ENCODE measurements around the gene ADGRE3. TPM values are rescaled to one million over a fixed set of nuclear protein-coding genes. Genes with fewer than 3 reads are reported as not detected.

The ADGRE3 gene
- total and polyA plus RNA-seq, 4 donors = 0.15 to 0.67 (median 0.22) TPM

DNA sequence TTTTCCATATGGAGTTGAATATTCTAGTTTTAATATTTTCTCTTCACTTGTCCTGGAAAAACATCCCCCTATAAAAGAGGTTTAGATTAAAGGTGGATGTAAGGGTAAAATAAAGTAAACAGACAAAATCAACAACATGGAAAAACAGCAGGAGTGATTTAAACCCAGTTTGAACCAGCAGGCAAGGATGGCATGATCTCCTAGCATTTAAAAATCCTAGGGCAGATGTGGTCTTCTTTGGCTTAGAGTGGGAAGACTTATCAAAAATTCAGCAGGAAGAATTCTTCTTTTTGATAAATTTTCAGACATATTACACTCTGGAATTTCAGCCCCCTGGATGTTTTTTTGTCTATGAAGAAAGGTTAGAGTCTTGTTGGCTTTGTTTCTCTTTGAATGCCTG is 55.2 kb downstream of the ADGRE3 start:
- peaks cover 2 to 14% (median 4%) of the 10 kb centered on the region in 4 donors for H3K9me3 ChIP-seq (ENCODE audit: control insufficient read depth in 4 of 4, low read length in 3 of 4)
- H3K4me1 ChIP-seq (ENCODE audit: control insufficient read depth in 4 of 4, insufficient read depth in 4 of 4, low read length in 3 of 4) = no peaks in the 10 kb centered on the region
- no peak for TF ChIP-seq RAD21 (IDR thresholded peaks at IDR 0.05)
- TF ChIP-seq, protein P1, sequence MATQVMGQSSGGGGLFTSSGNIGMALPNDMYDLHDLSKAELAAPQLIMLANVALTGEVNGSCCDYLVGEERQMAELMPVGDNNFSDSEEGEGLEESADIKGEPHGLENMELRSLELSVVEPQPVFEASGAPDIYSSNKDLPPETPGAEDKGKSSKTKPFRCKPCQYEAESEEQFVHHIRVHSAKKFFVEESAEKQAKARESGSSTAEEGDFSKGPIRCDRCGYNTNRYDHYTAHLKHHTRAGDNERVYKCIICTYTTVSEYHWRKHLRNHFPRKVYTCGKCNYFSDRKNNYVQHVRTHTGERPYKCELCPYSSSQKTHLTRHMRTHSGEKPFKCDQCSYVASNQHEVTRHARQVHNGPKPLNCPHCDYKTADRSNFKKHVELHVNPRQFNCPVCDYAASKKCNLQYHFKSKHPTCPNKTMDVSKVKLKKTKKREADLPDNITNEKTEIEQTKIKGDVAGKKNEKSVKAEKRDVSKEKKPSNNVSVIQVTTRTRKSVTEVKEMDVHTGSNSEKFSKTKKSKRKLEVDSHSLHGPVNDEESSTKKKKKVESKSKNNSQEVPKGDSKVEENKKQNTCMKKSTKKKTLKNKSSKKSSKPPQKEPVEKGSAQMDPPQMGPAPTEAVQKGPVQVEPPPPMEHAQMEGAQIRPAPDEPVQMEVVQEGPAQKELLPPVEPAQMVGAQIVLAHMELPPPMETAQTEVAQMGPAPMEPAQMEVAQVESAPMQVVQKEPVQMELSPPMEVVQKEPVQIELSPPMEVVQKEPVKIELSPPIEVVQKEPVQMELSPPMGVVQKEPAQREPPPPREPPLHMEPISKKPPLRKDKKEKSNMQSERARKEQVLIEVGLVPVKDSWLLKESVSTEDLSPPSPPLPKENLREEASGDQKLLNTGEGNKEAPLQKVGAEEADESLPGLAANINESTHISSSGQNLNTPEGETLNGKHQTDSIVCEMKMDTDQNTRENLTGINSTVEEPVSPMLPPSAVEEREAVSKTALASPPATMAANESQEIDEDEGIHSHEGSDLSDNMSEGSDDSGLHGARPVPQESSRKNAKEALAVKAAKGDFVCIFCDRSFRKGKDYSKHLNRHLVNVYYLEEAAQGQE (IDR thresholded peaks at IDR 0.05) = no peak
- TF ChIP-seq GABPA (IDR thresholded peaks at IDR 0.05 in 1 of 2, conservative IDR thresholded peaks at IDR 0.05 in 1 of 2) = no peak
- no peak for TF ChIP-seq HNF4G (IDR thresholded peaks at IDR 0.05)
- TF ChIP-seq EGR1 (IDR thresholded peaks at IDR 0.05; ENCODE audit: low read depth in 2 of 2) = no peak
- TF ChIP-seq RXRA (IDR thresholded peaks at IDR 0.05) = no peak
- TF ChIP-seq YY1 (IDR thresholded peaks at IDR 0.05) = no peak

DNA sequence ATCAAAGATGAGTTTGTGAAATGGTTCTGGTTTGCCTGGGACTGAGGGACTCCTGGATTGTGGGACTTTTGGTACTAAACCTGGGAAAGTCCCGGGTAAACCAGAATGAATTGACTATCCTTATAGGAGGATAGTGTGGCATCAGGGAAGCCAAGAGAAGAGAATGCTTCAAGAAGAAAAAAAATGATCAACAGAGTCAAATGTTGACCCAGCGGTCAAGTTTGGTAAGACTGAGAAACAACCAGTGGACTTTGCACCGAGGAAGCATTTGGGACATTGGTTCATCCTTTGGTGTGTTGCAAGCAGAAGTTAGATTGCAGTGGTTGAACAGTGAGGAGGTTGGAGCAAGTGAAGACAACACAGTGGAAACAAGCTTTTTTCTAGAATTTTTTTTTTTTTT is 58.2 kb downstream of the ADGRE3 start:
- WGBS = 53% methylated on average over 3 of the region's 3 CpGs
- peaks cover 2 to 14% (median 4%) of the 10 kb centered on the region in 4 donors for H3K9me3 ChIP-seq (ENCODE audit: control insufficient read depth in 4 of 4, low read length in 3 of 4)
- TF ChIP-seq RAD21 (IDR thresholded peaks at IDR 0.05) = peak in 1 of 2 donors; percentile 5
- TF ChIP-seq RXRA (IDR thresholded peaks at IDR 0.05) = peak in 1 of 2 donors; percentile 15
- peak; percentile 40 to 69 for TF ChIP-seq HNF4A (conservative IDR thresholded peaks at IDR 0.05)
- no peak for TF ChIP-seq HNF4G (IDR thresholded peaks at IDR 0.05)
- no peaks in the 10 kb centered on the region for H3K27me3 ChIP-seq (ENCODE audit: control insufficient read depth in 4 of 4, insufficient read depth in 4 of 4, low read length in 3 of 4)
- H3K36me3 ChIP-seq (ENCODE audit: control insufficient read depth in 4 of 4, insufficient read depth in 3 of 4, low read depth in 1 of 4, low read length in 3 of 4) = no peaks in the 10 kb centered on the region
- H3K4me3 ChIP-seq (ENCODE audit: low read depth in 1 of 3, low read length in 3 of 3) = no peak overlapping the region
- DNase-seq (ENCODE audit: low spot score) = no peak
- H3K27ac ChIP-seq (ENCODE audit: low read depth in 1 of 2, low read length in 2 of 2) = no peak overlapping the region
- H3K9ac ChIP-seq (ENCODE audit: low read depth in 1 of 2, low read length in 2 of 2) = no peak overlapping the region
- no peaks in the 10 kb centered on the region for H3K4me1 ChIP-seq (ENCODE audit: control insufficient read depth in 4 of 4, insufficient read depth in 4 of 4, low read length in 3 of 4)

More for the DNA sequence above, 55.2 kb downstream of the ADGRE3 start:
- no peaks in the 10 kb centered on the region for H3K36me3 ChIP-seq (ENCODE audit: control insufficient read depth in 4 of 4, insufficient read depth in 3 of 4, low read depth in 1 of 4, low read length in 3 of 4)
- no peaks in the 10 kb centered on the region for H3K27me3 ChIP-seq (ENCODE audit: control insufficient read depth in 4 of 4, insufficient read depth in 4 of 4, low read length in 3 of 4)
- no peak for DNase-seq (ENCODE audit: low spot score)
- no peak overlapping the region for H3K27ac ChIP-seq (ENCODE audit: low read depth in 1 of 2, low read length in 2 of 2)
- H3K4me3 ChIP-seq (ENCODE audit: low read depth in 1 of 3, low read length in 3 of 3) = no peak overlapping the region
- no peak overlapping the region for H3K9ac ChIP-seq (ENCODE audit: low read depth in 1 of 2, low read length in 2 of 2)

DNA sequence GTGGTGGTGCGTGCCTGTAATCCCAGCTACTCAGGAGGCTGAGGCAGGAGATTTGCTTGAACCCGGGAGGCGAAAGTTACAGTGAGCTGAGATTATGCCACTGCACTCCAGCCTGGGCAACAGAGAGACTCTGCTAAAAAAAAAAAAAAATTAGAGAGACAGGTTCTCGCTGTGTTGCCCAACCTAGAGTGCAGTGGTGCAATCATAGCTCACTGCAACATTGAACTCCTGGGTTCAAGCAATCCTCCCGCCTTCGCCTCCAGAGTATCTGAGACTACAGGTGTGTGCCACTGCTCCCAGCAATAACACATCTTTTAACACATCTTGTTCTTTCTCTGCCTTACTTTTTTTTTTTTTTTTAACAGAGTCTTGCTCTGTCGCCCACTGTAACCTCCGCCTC is 59.0 kb downstream of the ADGRE3 start:
- 84% methylated on average over 8 of the region's 8 CpGs for WGBS
- no peak overlapping the region for H3K27ac ChIP-seq (ENCODE audit: low read depth in 1 of 2, low read length in 2 of 2)
- DNase-seq (ENCODE audit: low spot score) = no peak
- peaks cover 2 to 14% (median 4%) of the 10 kb centered on the region in 4 donors for H3K9me3 ChIP-seq (ENCODE audit: control insufficient read depth in 4 of 4, low read length in 3 of 4)
- H3K27me3 ChIP-seq (ENCODE audit: control insufficient read depth in 4 of 4, insufficient read depth in 4 of 4, low read length in 3 of 4) = no peaks in the 10 kb centered on the region
- TF ChIP-seq, protein P2, sequence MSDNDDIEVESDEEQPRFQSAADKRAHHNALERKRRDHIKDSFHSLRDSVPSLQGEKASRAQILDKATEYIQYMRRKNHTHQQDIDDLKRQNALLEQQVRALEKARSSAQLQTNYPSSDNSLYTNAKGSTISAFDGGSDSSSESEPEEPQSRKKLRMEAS (IDR thresholded peaks at IDR 0.05) = no peak
- TF ChIP-seq GABPA (IDR thresholded peaks at IDR 0.05 in 1 of 2, conservative IDR thresholded peaks at IDR 0.05 in 1 of 2) (no peak), SP1 (IDR thresholded peaks at IDR 0.05) (no peak), YY1 (IDR thresholded peaks at IDR 0.05) (no peak), HNF4A (conservative IDR thresholded peaks at IDR 0.05) (no peak), JUND (IDR thresholded peaks at IDR 0.05) (no peak), RXRA (IDR thresholded peaks at IDR 0.05) (no peak), HNF4G (IDR thresholded peaks at IDR 0.05) (no peak), FOXA2 (IDR thresholded peaks at IDR 0.05) (no peak)
- TF ChIP-seq, protein P3, sequence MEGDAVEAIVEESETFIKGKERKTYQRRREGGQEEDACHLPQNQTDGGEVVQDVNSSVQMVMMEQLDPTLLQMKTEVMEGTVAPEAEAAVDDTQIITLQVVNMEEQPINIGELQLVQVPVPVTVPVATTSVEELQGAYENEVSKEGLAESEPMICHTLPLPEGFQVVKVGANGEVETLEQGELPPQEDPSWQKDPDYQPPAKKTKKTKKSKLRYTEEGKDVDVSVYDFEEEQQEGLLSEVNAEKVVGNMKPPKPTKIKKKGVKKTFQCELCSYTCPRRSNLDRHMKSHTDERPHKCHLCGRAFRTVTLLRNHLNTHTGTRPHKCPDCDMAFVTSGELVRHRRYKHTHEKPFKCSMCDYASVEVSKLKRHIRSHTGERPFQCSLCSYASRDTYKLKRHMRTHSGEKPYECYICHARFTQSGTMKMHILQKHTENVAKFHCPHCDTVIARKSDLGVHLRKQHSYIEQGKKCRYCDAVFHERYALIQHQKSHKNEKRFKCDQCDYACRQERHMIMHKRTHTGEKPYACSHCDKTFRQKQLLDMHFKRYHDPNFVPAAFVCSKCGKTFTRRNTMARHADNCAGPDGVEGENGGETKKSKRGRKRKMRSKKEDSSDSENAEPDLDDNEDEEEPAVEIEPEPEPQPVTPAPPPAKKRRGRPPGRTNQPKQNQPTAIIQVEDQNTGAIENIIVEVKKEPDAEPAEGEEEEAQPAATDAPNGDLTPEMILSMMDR (IDR thresholded peaks at IDR 0.05; ENCODE audit: low read depth, low read length, missing input control) = no peak
- TF ChIP-seq, protein P4, sequence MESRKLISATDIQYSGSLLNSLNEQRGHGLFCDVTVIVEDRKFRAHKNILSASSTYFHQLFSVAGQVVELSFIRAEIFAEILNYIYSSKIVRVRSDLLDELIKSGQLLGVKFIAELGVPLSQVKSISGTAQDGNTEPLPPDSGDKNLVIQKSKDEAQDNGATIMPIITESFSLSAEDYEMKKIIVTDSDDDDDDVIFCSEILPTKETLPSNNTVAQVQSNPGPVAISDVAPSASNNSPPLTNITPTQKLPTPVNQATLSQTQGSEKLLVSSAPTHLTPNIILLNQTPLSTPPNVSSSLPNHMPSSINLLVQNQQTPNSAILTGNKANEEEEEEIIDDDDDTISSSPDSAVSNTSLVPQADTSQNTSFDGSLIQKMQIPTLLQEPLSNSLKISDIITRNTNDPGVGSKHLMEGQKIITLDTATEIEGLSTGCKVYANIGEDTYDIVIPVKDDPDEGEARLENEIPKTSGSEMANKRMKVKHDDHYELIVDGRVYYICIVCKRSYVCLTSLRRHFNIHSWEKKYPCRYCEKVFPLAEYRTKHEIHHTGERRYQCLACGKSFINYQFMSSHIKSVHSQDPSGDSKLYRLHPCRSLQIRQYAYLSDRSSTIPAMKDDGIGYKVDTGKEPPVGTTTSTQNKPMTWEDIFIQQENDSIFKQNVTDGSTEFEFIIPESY (IDR thresholded peaks at IDR 0.05) = no peak
- TF ChIP-seq, protein P5, sequence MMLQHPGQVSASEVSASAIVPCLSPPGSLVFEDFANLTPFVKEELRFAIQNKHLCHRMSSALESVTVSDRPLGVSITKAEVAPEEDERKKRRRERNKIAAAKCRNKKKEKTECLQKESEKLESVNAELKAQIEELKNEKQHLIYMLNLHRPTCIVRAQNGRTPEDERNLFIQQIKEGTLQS (IDR thresholded peaks at IDR 0.05) = no peak
- TF ChIP-seq, protein P1 (IDR thresholded peaks at IDR 0.05) = no peak
- H3K4me1 ChIP-seq (ENCODE audit: control insufficient read depth in 4 of 4, insufficient read depth in 4 of 4, low read length in 3 of 4) = no peaks in the 10 kb centered on the region
- H3K36me3 ChIP-seq (ENCODE audit: control insufficient read depth in 4 of 4, insufficient read depth in 3 of 4, low read depth in 1 of 4, low read length in 3 of 4) = no peaks in the 10 kb centered on the region
- H3K4me3 ChIP-seq (ENCODE audit: low read depth in 1 of 3, low read length in 3 of 3) = no peak overlapping the region
- H3K9ac ChIP-seq (ENCODE audit: low read depth in 1 of 2, low read length in 2 of 2) = no peak overlapping the region

Measured in liver (tissue), 9 donors.